Fibroblast of lung (primary cell): Measurements from ENCODE around the gene SH3TC1.

Source experiments
- CTCF ChIP-seq, 2 donors: IDR thresholded peaks in 1 of 2; conservative IDR thresholded peaks in 1 of 2; 1 replicate in 1 of 2; 2 replicates in 1 of 2; pipeline ENCODE4 v1.5.1; 2011 to 2012; ENCODE audit warnings: low read length in 2 of 2, control low read depth in 1 of 2, inconsistent platforms in 1 of 2, low read depth in 1 of 2, mild to moderate bottlenecking in 1 of 2
- EZH2 ChIP-seq: IDR thresholded peaks from 2 replicates; pipeline ENCODE4 v1.5.1; 2012; ENCODE audit warnings: low read length, control low read depth, mild to moderate bottlenecking; ENCODE audit errors: missing control alignments

GRCh38 chr4:8230033-8230432 is 30.9 kb downstream of the SH3TC1 start:
- TF ChIP-seq CTCF (conservative IDR thresholded peaks at IDR 0.05 in 1 of 2, IDR thresholded peaks at IDR 0.05 in 1 of 2; ENCODE audit: low read depth in 1 of 2, low read length in 2 of 2) (no peak), EZH2 (no peak)
